H1 (cell line): ENCODE data around the gene USP36. TPM values are rescaled to one million over a fixed set of nuclear protein-coding genes. Genes with fewer than 3 reads are reported as not detected.

Source experiments
- CTCF ChIA-PET: fragments of 300-600 bp; sonication (Branson Sonifier 250); formaldehyde crosslinking; loops from one replicate; lab custom pipeline; 2021; ENCODE audit not compliant: partially characterized antibody; lab: Charles Lee
- POLR2A ChIA-PET: fragments of 300-600 bp; sonication (Branson Sonifier 250); formaldehyde crosslinking; loops from one replicate; lab custom pipeline; 2021; ENCODE audit warnings: inconsistent platforms; ENCODE audit not compliant: partially characterized antibody; lab: Charles Lee
- DNase-seq, 2 experiments: peaks; one replicate each; pipeline versions ENCODE4 v3.0.0 to v3.0.0-alpha.2; 2010 to 2022; ENCODE audit warnings: low spot score in 2 of 2, low read depth in 1 of 2, mixed read lengths in 1 of 2
- FAIRE-seq: peaks from 2 replicates; lab custom pipeline; 2011; peaks lifted over from hg19 to GRCh38; lab: Jason Lieb, UNC
- H2AFZ ChIP-seq: 2 replicates; pipeline ENCODE4 v1.8.1; 2012; ENCODE audit warnings: low read length, inconsistent platforms
- H2AK5ac ChIP-seq: 2 replicates; pipeline ENCODE4 v1.6.1; 2013; ENCODE audit warnings: low read depth, low read length
- H2BK120ac ChIP-seq: replicated peaks from 2 replicates; pipeline ENCODE3; 2013; ENCODE audit warnings: low read depth, low read length, inconsistent platforms
- H2BK12ac ChIP-seq: 2 replicates; pipeline ENCODE4 v1.6.1; 2013; ENCODE audit warnings: low read depth, low read length
- H2BK15ac ChIP-seq: 2 replicates; pipeline ENCODE4 v1.6.1; 2013; ENCODE audit warnings: low read length
- H2BK20ac ChIP-seq: 2 replicates; pipeline ENCODE4 v1.6.1; 2013; ENCODE audit warnings: low read length
- H2BK5ac ChIP-seq: 2 replicates; pipeline ENCODE4 v1.6.1; 2013; ENCODE audit warnings: low read depth, low read length
- H3K14ac ChIP-seq: 2 replicates; pipeline ENCODE4 v1.6.1; 2013; ENCODE audit warnings: inconsistent platforms; ENCODE audit not compliant: insufficient read length
- H3K18ac ChIP-seq: 2 replicates; pipeline ENCODE4 v1.6.1; 2013; ENCODE audit warnings: low read length; ENCODE audit errors: extremely low read depth
- H3K23ac ChIP-seq: 2 replicates; pipeline ENCODE4 v1.6.1; 2013; ENCODE audit warnings: inconsistent platforms; ENCODE audit not compliant: insufficient read length
- H3K23me2 ChIP-seq: 2 replicates; pipeline ENCODE4 v1.6.1; 2013; ENCODE audit warnings: low read depth, low read length
- H3K27ac ChIP-seq: 2 replicates; pipeline ENCODE4 v1.6.1; 2011; ENCODE audit warnings: low read depth, low read length, inconsistent platforms
- H3K27me3 ChIP-seq, 4 experiments: replicated peaks in 1 of 4; 1 replicate in 1 of 4; 2 replicates in 3 of 4; pipeline versions ENCODE4 v1.6.1 to v1.8.1; 2011 to 2013; ENCODE audit warnings: low read length in 3 of 4, mild to moderate bottlenecking in 3 of 4, inconsistent platforms in 2 of 4, mixed read lengths in 2 of 4, moderate library complexity in 1 of 4; ENCODE audit not compliant: control insufficient read depth in 3 of 4, insufficient read depth in 3 of 4; ENCODE audit errors: extremely low read depth in 1 of 4
- H3K36me3 ChIP-seq, 4 experiments: 2 replicates each; pipeline versions ENCODE4 v1.6.1 to v1.8.1; 2011 to 2013; ENCODE audit warnings: mild to moderate bottlenecking in 4 of 4, low read length in 3 of 4, moderate library complexity in 2 of 4, control low read depth in 1 of 4, inconsistent platforms in 1 of 4; ENCODE audit not compliant: insufficient read depth in 4 of 4, control insufficient read depth in 2 of 4
- H3K4ac ChIP-seq: replicated peaks from 2 replicates; pipeline ENCODE3; 2013; ENCODE audit warnings: low read length, low read depth, mixed read lengths, inconsistent platforms; ENCODE audit not compliant: insufficient read length
- H3K4me1 ChIP-seq, 4 experiments: replicated peaks in 1 of 4; 1 replicate in 1 of 4; 2 replicates in 3 of 4; pipeline versions ENCODE4 v1.6.1 to v1.8.1; 2011 to 2013; ENCODE audit warnings: low read length in 3 of 4, inconsistent platforms in 2 of 4, mixed read lengths in 1 of 4; ENCODE audit not compliant: insufficient read depth in 4 of 4, control insufficient read depth in 3 of 4
- H3K4me2 ChIP-seq, 2 experiments: 2 replicates each; pipeline versions ENCODE4 v1.6.1 to v1.8.1; 2011 to 2013; ENCODE audit warnings: low read depth in 2 of 2, low read length in 2 of 2, control low read depth in 1 of 2, inconsistent platforms in 1 of 2, mild to moderate bottlenecking in 1 of 2; ENCODE audit not compliant: insufficient read depth in 1 of 2
- H3K4me3 ChIP-seq, 4 experiments: fragments of 200-600, 300-600 bp in 1 of 4; sonication (generic), shearing (Covaris generic), sonication (Bioruptor Twin) in 1 of 4; 2 replicates each; pipeline versions ENCODE4 v1.5.1 to v1.8.1; 2011 to 2016; ENCODE audit warnings: low read length in 4 of 4, low read depth in 3 of 4, control low read depth in 2 of 4, inconsistent platforms in 2 of 4, mild to moderate bottlenecking in 2 of 4, mixed read lengths in 1 of 4, moderate library complexity in 1 of 4; ENCODE audit not compliant: insufficient read depth in 2 of 4; ENCODE audit errors: extremely low read depth in 1 of 4
- H3K56ac ChIP-seq: replicated peaks from 2 replicates; pipeline ENCODE3; 2013; ENCODE audit warnings: low read depth, mild to moderate bottlenecking, mixed read lengths, low read length, inconsistent platforms; ENCODE audit not compliant: insufficient read length
- H3K79me1 ChIP-seq: 2 replicates; pipeline ENCODE4 v1.6.1; 2013; ENCODE audit warnings: low read depth, low read length, control low read depth
- H3K79me2 ChIP-seq, 2 experiments: 2 replicates each; pipeline versions ENCODE4 v1.6.1 to v1.8.1; 2012 to 2013; ENCODE audit warnings: low read length in 2 of 2, mild to moderate bottlenecking in 2 of 2, inconsistent platforms in 1 of 2; ENCODE audit not compliant: insufficient read depth in 2 of 2, control insufficient read depth in 1 of 2
- H3K9ac ChIP-seq, 4 experiments: replicated peaks in 1 of 4; 1 replicate in 1 of 4; 2 replicates in 3 of 4; pipeline versions ENCODE4 v1.6.1 to v1.8.1; 2011 to 2013; ENCODE audit warnings: low read depth in 3 of 4, low read length in 3 of 4, control low read depth in 2 of 4, mild to moderate bottlenecking in 2 of 4, moderate library complexity in 2 of 4, inconsistent platforms in 1 of 4; ENCODE audit errors: extremely low read depth in 1 of 4
- H3K9me3 ChIP-seq, 2 experiments: 2 replicates each; pipeline versions ENCODE4 v1.6.1 to v1.8.1; 2012 to 2013; ENCODE audit warnings: mild to moderate bottlenecking in 2 of 2, moderate library complexity in 2 of 2, control low read depth in 1 of 2, inconsistent platforms in 1 of 2, low read depth in 1 of 2, low read length in 1 of 2, mixed read lengths in 1 of 2; ENCODE audit not compliant: insufficient read depth in 2 of 2
- H4K20me1 ChIP-seq, 2 experiments: replicated peaks in 1 of 2; 2 replicates each; pipeline versions ENCODE3 to v1.8.1; 2011 to 2013; ENCODE audit warnings: inconsistent platforms in 2 of 2, low read length in 2 of 2, mild to moderate bottlenecking in 1 of 2; ENCODE audit not compliant: insufficient read depth in 2 of 2, control insufficient read depth in 1 of 2
- H4K5ac ChIP-seq: 2 replicates; pipeline ENCODE4 v1.6.1; 2013; ENCODE audit warnings: low read length, low read depth, mixed read lengths, inconsistent platforms; ENCODE audit not compliant: insufficient read length
- H4K8ac ChIP-seq: 2 replicates; pipeline ENCODE4 v1.8.0; 2013; ENCODE audit warnings: mild to moderate bottlenecking, moderate library complexity, low read length, inconsistent platforms; ENCODE audit not compliant: insufficient read depth; ENCODE audit errors: extremely low read depth
- H4K91ac ChIP-seq: replicated peaks from 2 replicates; pipeline ENCODE3; 2013; ENCODE audit warnings: low read length, mixed read lengths, inconsistent platforms; ENCODE audit not compliant: insufficient read length
- CTCF ChIP-seq, 3 experiments: IDR thresholded peaks; 1 replicate in 2 of 3; 2 replicates in 1 of 3; pipeline versions ENCODE4 v1.5.1 to v1.6.1; 2011; ENCODE audit warnings: low read length in 3 of 3, mild to moderate bottlenecking in 3 of 3, inconsistent platforms in 2 of 3, low read depth in 1 of 3, moderate library complexity in 1 of 3; ENCODE audit not compliant: insufficient read depth in 1 of 3; ENCODE audit errors: control extremely low read depth in 1 of 3
- JUND ChIP-seq: IDR thresholded peaks from 2 replicates; pipeline ENCODE4 v1.6.1; 2011; ENCODE audit warnings: mild to moderate bottlenecking, improper control_type of control experiment, low read length
- RAD21 ChIP-seq, 2 experiments: IDR thresholded peaks in 1 of 2; conservative IDR thresholded peaks in 1 of 2; 2 replicates each; pipeline ENCODE4 v1.6.1; 2011; ENCODE audit warnings: low read depth in 2 of 2, low read length in 2 of 2, improper control_type of control experiment in 1 of 2, inconsistent platforms in 1 of 2, mild to moderate bottlenecking in 1 of 2, moderate library complexity in 1 of 2
- RFX5 ChIP-seq: IDR thresholded peaks from 2 replicates; pipeline ENCODE4 v1.6.1; 2011; ENCODE audit warnings: low read depth, low read length, improper control_type of control experiment, borderline replicate concordance
- WGBS, 2 experiments: shearing (Covaris generic) in 1 of 2; methylation state at CpG; one replicate each; pipeline versions ENCODE4 v1.1.6 to v1.1.7; 2013 to 2015; ENCODE audit warnings: low lambda C conversion rate in 2 of 2, mixed read lengths in 2 of 2, inconsistent platforms in 1 of 2, low coverage in 1 of 2, missing lambda C conversion rate in 1 of 2; ENCODE audit not compliant: insufficient replicate concordance in 2 of 2, insufficient coverage in 1 of 2, insufficient read length in 1 of 2; ENCODE audit errors: extremely low coverage in 1 of 2, missing lambda C conversion rate in 1 of 2; 5-methylcytosine and 5-hydroxymethylcytosine counted together
- polyA plus RNA-seq, 7 experiments: library from polyadenylated mRNA; depleted of rRNA in 3 of 7; stranded (reverse) in 5 of 7; unstranded in 2 of 7; fragments of >200 nt in 5 of 7; fragments of 200-250 nt in 2 of 7; gene quantifications; 1 replicate in 5 of 7; 2 replicates in 1 of 7; 4 replicates in 1 of 7; pipeline versions ENCODE4 v1.2.1 to v1.2.3, GENCODE V29; 2011 to 2013; ENCODE audit warnings: missing spikeins in 2 of 7, mixed read lengths in 2 of 7
- total RNA-seq: library from RNA; stranded (reverse); fragmentation: NEBNext Ultra II Directional; extraction: Animal tissue kit (Norgen Biotek cat#: 25700); gene quantifications from 2 replicates; pipeline ENCODE4 v1.2.1, GENCODE V29; 2021

Gene USP36
- total and polyA plus RNA-seq, 2 of the 8 experiments (the other 6 are each of a cell fraction or from before 2014, with no cell fraction given) = 40.7 to 67.7 TPM

- ChIA-PET POLR2A (interaction anchor here (0.6 to 1.9 kb wide), 3 partner anchors 9 to 22 kb away, joined by 3 to 5 read pairs (median 3); no protein-coding TSS in a partner anchor), CTCF (interaction anchor here (0.5 to 2.9 kb wide), 12 partner anchors 9 to 407 kb away, joined by 3 to 10 read pairs (median 3); partner anchors contain the start of gene USP36)
- no peak overlapping the region for H2BK20ac ChIP-seq
- H4K5ac ChIP-seq = no peak overlapping the region
- no peaks in the 10 kb centered on the region for H3K23me2 ChIP-seq
- peaks cover 0 to 22% of the 10 kb centered on the region in 2 experiments; a peak in 2 of 4 replicates for H3K79me2 ChIP-seq
- no peak overlapping the region for H3K18ac ChIP-seq
- no peak overlapping the region for H2BK15ac ChIP-seq
- H2AFZ ChIP-seq = no peak overlapping the region
- H3K36me3 ChIP-seq = peaks cover 30 to 73% (median 68%) of the 10 kb centered on the region in 4 experiments
- no peak overlapping the region for H3K27ac ChIP-seq
- no peak overlapping the region for H2BK120ac ChIP-seq
- peaks cover 7% of the 10 kb centered on the region for H3K79me1 ChIP-seq
- no peaks in the 10 kb centered on the region for H3K9me3 ChIP-seq
- TF ChIP-seq JUND (peak; percentile 77; the same call in 1 of the 2 replicates), CTCF (IDR thresholded peaks at IDR 0.05; ENCODE audit: control extremely low read depth in 1 of 3, insufficient read depth in 1 of 3, low read depth in 1 of 3, low read length in 3 of 3) (peak; percentile 29 to 47 (median 39); a peak in 3 of 4 replicates), RAD21 (IDR thresholded peaks at IDR 0.05 in 1 of 2, conservative IDR thresholded peaks at IDR 0.05 in 1 of 2; ENCODE audit: low read depth in 2 of 2, low read length in 2 of 2) (peak in 1 of 2 experiments; percentile 28; a peak in 2 of 4 replicates), RFX5 (no peak)
- no peak overlapping the region for H2AK5ac ChIP-seq
- no peak overlapping the region for H2BK12ac ChIP-seq
- no peak overlapping the region for H3K14ac ChIP-seq
- no peak overlapping the region for H4K91ac ChIP-seq
- H4K8ac ChIP-seq = no peak overlapping the region
- 93% methylated on average over 14 of the region's 14 CpGs; no CpG with 5 or more reads in 1 of the 2 experiments for WGBS, 2 experiments
- H3K56ac ChIP-seq = no peak overlapping the region
- no peak overlapping the region for H3K4ac ChIP-seq
- peaks cover 7 to 16% of the 10 kb centered on the region in 2 experiments for H4K20me1 ChIP-seq
- H3K9ac ChIP-seq = no peak overlapping the region
- FAIRE-seq = peak; percentile 58
- DNase-seq = no peak
- H3K23ac ChIP-seq = no peak overlapping the region
- no peaks in the 10 kb centered on the region for H3K27me3 ChIP-seq
- H2BK5ac ChIP-seq = no peak overlapping the region
- H3K4me2 ChIP-seq = no peak overlapping the region
- no peaks in the 10 kb centered on the region for H3K4me1 ChIP-seq
- H3K4me3 ChIP-seq = no peak overlapping the region
Observed at GRCh38 chr17:78828470-78829185, 12.0 kb downstream of the USP36 start.
